Right ventricle myocardium inferior (tissue), 1 donor: Measurements from ENCODE around the gene PRKAR1B. TPM values are rescaled to one million over a fixed set of nuclear protein-coding genes. Genes with fewer than 3 reads are reported as not detected.

Source experiments
- ATAC-seq: fragments of 200-7000 bp; cut with Tn5 transposase; one replicate; pipeline ENCODE4 v1.9.1; 2020; ENCODE audit warnings: mild to moderate bottlenecking, moderate library complexity
- DNase-seq: peaks from one replicate; pipeline ENCODE4 v3.0.0; 2021; ENCODE audit errors: missing footprints
- intact Hi-C: fragments of 100-400 bp; cut with DNase I; formaldehyde crosslinking; loops from one replicate; pipeline ENCODE4 v1.11.0; 2022
- total RNA-seq: library from RNA; stranded (reverse); fragmentation: NEBNext Ultra II Directional; extraction: Animal tissue kit (Norgen Biotek cat#: 25700); gene quantifications from one replicate; pipeline ENCODE4 v1.2.1, GENCODE V29; 2021
- donor health status: DM: no; HTN: yes; CAD: no; lungs with severe emphysema.

The PRKAR1B gene
- total RNA-seq, 1 donor from 2014 or later = 16.7 TPM

GRCh38 chr7:593324-594115 lies 133.6 kb downstream of the PRKAR1B start:
- peak; percentile 38 for ATAC-seq
- intact Hi-C loops = no loop called here
- DNase-seq = peak; percentile 62

GRCh38 chr7:591856-592628 lies 135.0 kb downstream of the PRKAR1B start:
- ATAC-seq = no peak
- intact Hi-C loops = no loop called here
- peak; percentile 35 for DNase-seq

GRCh38 chr7:590731-591551 lies 136.1 kb downstream of the PRKAR1B start:
- intact Hi-C loops = no loop called here
- no peak for ATAC-seq
- DNase-seq = peak; percentile 47

GRCh38 chr7:589781-590575 lies 137.1 kb downstream of the PRKAR1B start:
- intact Hi-C loops = no loop called here
- no peak for ATAC-seq
- DNase-seq = peak; percentile 55

- ATAC-seq = no peak
- peak; percentile 47 for DNase-seq
- intact Hi-C loops = no loop called here
These were observed 139.3 kb downstream of the PRKAR1B start for GRCh38 chr7:587767-588166.

- no peak for ATAC-seq
- no peak for DNase-seq
- intact Hi-C loops = no loop called here
These were observed 140.6 kb downstream of the PRKAR1B start for GRCh38 chr7:586494-586893.

GRCh38 chr7:585873-586272 lies 141.2 kb downstream of the PRKAR1B start:
- ATAC-seq (no peak), DNase-seq (peak; percentile 11)
- intact Hi-C loops = no loop called here

- intact Hi-C loops = no loop called here
- DNase-seq (peak; percentile 16), ATAC-seq (no peak)
These were observed 141.8 kb downstream of the PRKAR1B start for GRCh38 chr7:585229-585711.

GRCh38 chr7:584820-585219 lies 142.3 kb downstream of the PRKAR1B start:
- intact Hi-C loops = no loop called here
- no peak for ATAC-seq
- peak; percentile 18 for DNase-seq

GRCh38 chr7:584122-584465 lies 143.0 kb downstream of the PRKAR1B start:
- peak; percentile 68 for DNase-seq
- ATAC-seq = no peak
- intact Hi-C loops = no loop called here

- intact Hi-C loops = no loop called here
- ATAC-seq (no peak), DNase-seq (peak; percentile 9)
These were observed 143.5 kb downstream of the PRKAR1B start for GRCh38 chr7:583410-584121.

- intact Hi-C loops = no loop called here
- no peak for ATAC-seq
- DNase-seq = no peak
These were observed 144.2 kb downstream of the PRKAR1B start for GRCh38 chr7:582931-583330.

- DNase-seq (peak; percentile 50), ATAC-seq (no peak)
- intact Hi-C loops = no loop called here
These were observed 144.8 kb downstream of the PRKAR1B start for GRCh38 chr7:582081-582835.

- ATAC-seq = no peak
- peak; percentile 56 for DNase-seq
- intact Hi-C loops = no loop called here
These were observed 148.7 kb downstream of the PRKAR1B start for GRCh38 chr7:578386-578785.

GRCh38 chr7:577741-578370 lies 149.2 kb downstream of the PRKAR1B start:
- ATAC-seq (no peak), DNase-seq (peak; percentile 61)
- intact Hi-C loops = no loop called here

- DNase-seq = peak; percentile 16
These were observed 149.8 kb downstream of the PRKAR1B start for GRCh38 chr7:577278-577665.

More at GRCh38 chr7:577278-577665, 149.8 kb downstream of the PRKAR1B start:
- ATAC-seq = no peak
- intact Hi-C loops = no loop called here
